MCF 10A (cell line): ENCODE data around the gene PI16. TPM values are rescaled to one million over a fixed set of nuclear protein-coding genes. Genes with fewer than 3 reads are reported as not detected.

Source experiments
- BruUV-seq: library from RNA; stranded (reverse); fragments of 400-500 nt; replicated peaks from 2 replicates; lab custom pipeline; 2021; lab: Mats Ljungman, UMichigan
- CTCF ChIA-PET: fragments of 300-600 bp; sonication (Branson Sonifier 250); formaldehyde crosslinking; extraction: SDS; loops from one replicate; lab custom pipeline; 2021; ENCODE audit warnings: antibody characterized with exemption, inconsistent platforms; lab: Yijun Ruan, JAX
- POLR2A ChIA-PET: fragments of 300-600, 350-650 bp; sonication (Branson Sonifier 250); formaldehyde crosslinking; extraction: SDS; loops from one replicate; lab custom pipeline; 2020; ENCODE audit warnings: antibody characterized with exemption, inconsistent platforms; lab: Yijun Ruan, JAX
- DNase-seq: peaks from one replicate; pipeline ENCODE4 v3.0.0-alpha.2; 2018; ENCODE audit not compliant: unreplicated experiment
- H3K27ac Mint-ChIP-seq: one replicate; pipeline ENCODE4 v1.8.0; 2022; ENCODE audit warnings: mild to moderate bottlenecking, low read depth, mixed read lengths; ENCODE audit not compliant: unreplicated experiment
- H3K27me3 Mint-ChIP-seq: one replicate; pipeline ENCODE4 v1.8.0; 2022; ENCODE audit warnings: mixed read lengths; ENCODE audit not compliant: insufficient read depth, unreplicated experiment
- H3K36me3 Mint-ChIP-seq: one replicate; pipeline ENCODE4 v1.8.0; 2022; ENCODE audit warnings: mild to moderate bottlenecking, moderate library complexity, mixed read lengths; ENCODE audit not compliant: insufficient read depth, unreplicated experiment
- H3K4me1 Mint-ChIP-seq: one replicate; pipeline ENCODE4 v1.8.0; 2022; ENCODE audit warnings: mixed read lengths; ENCODE audit not compliant: insufficient read depth, unreplicated experiment
- H3K4me3 Mint-ChIP-seq: one replicate; pipeline ENCODE4 v1.8.0; 2022; ENCODE audit warnings: mild to moderate bottlenecking, moderate library complexity, mixed read lengths; ENCODE audit not compliant: unreplicated experiment
- H3K9me3 Mint-ChIP-seq: one replicate; pipeline ENCODE4 v1.8.0; 2022; ENCODE audit warnings: mixed read lengths; ENCODE audit not compliant: unreplicated experiment
- CTCF ChIP-seq: fragments of 200-600 bp; IDR thresholded peaks from one replicate; pipeline ENCODE4 v1.8.0; 2022; ENCODE audit warnings: antibody characterized with exemption, mild to moderate bottlenecking; ENCODE audit not compliant: unreplicated experiment
- intact Hi-C: fragments of 100-400 bp; cut with micrococcal nuclease; formaldehyde crosslinking; loops from 2 replicates; pipeline ENCODE4 v1.14.1; 2022
- total RNA-seq: library from RNA; stranded (reverse); gene quantifications from 2 replicates; pipeline ENCODE4 v1.2.3, GENCODE V29; 2022

PI16 gene
- total RNA-seq, 1 experiment from 2014 or later: not detected

- no TSS peak for BruUV-seq
- no peak overlapping the region for H3K27ac Mint-ChIP-seq
- H3K9me3 Mint-ChIP-seq: no peaks in the 10 kb centered on the region
- no peaks in the 10 kb centered on the region for H3K27me3 Mint-ChIP-seq
- ChIA-PET POLR2A (no interaction called here), CTCF (interaction anchor here (0.5 to 0.8 kb wide), 4 partner anchors 27 to 186 kb away, joined by 3 to 4 read pairs (median 3); no protein-coding TSS in a partner anchor)
- no peak overlapping the region for H3K4me3 Mint-ChIP-seq
- intact Hi-C loops: no loop called here
- DNase-seq: no peak
- peaks cover 10% of the 10 kb centered on the region for H3K4me1 Mint-ChIP-seq
- peaks cover 66% of the 10 kb centered on the region for H3K36me3 Mint-ChIP-seq
- no peak for TF ChIP-seq CTCF
Observed at GRCh38 chr6:36924778-36925374, 29.7 kb upstream of the PI16 start.

GRCh38 chr6:36925809-36926208 is 28.7 kb upstream of the PI16 start:
- BruUV-seq: no TSS peak
- intact Hi-C loops: no loop called here
- Mint-ChIP-seq H3K36me3 (peaks cover 59% of the 10 kb centered on the region), H3K4me3 (no peak overlapping the region), H3K4me1 (peaks cover 11% of the 10 kb centered on the region), H3K27ac (no peak overlapping the region), H3K27me3 (no peaks in the 10 kb centered on the region), H3K9me3 (no peaks in the 10 kb centered on the region)
- ChIA-PET POLR2A (no interaction called here), CTCF (no interaction called here)
- no peak for DNase-seq
- TF ChIP-seq CTCF: no peak

- intact Hi-C loops: no loop called here
- DNase-seq: no peak
- Mint-ChIP-seq H3K36me3 (peaks cover 48% of the 10 kb centered on the region), H3K27me3 (no peaks in the 10 kb centered on the region), H3K9me3 (no peaks in the 10 kb centered on the region), H3K4me3 (no peak overlapping the region), H3K4me1 (peaks cover 11% of the 10 kb centered on the region), H3K27ac (no peak overlapping the region)
- ChIA-PET POLR2A (interaction anchor here (0.5 kb wide), 1 partner anchor 217 kb away, joined by 3 read pairs; no protein-coding TSS in a partner anchor), CTCF (interaction anchor here (1.0 kb wide), 1 partner anchor 41 kb away, joined by 3 read pairs; the partner anchor contains the start of gene C6orf89)
- no TSS peak for BruUV-seq
- no peak for TF ChIP-seq CTCF
Observed at GRCh38 chr6:36926708-36927513, 27.6 kb upstream of the PI16 start.
